ENCODE data around the gene FAM181A. TPM values are rescaled to one million over a fixed set of nuclear protein-coding genes. Genes with fewer than 3 reads are reported as not detected.

The FAM181A gene
- total and polyA plus RNA-seq, 4 donors: not detected

DNA sequence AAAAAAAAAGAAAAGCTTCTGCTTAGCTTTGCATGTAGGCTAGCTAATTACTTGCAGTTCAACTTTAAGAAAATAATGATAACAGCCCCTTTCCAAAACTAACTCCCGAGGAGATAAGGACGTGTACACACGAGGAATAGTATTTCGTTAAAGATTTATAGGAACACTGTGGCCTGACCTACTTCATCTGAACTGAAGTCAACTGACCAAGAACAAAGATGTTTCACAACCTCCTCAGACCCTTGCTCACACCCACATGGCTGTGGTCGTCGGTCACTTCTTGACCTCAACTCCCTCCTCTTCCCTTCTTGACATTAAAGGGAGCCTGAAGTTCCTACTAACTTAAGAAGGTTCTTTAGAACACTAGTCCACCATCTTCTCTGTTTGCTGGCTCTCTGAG is 25.3 kb upstream of the FAM181A start:
- WGBS, 2 donors: 15 to 17% methylated on average over 6 of the region's 6 CpGs
- no peaks in the 10 kb centered on the region for H3K36me3 ChIP-seq (ENCODE audit: control insufficient read depth in 1 of 2, insufficient read depth in 2 of 2, low read length in 1 of 2)
- no peak for DNase-seq
- no peak for ATAC-seq (ENCODE audit: low FRiP score)
- intact Hi-C loops (cut with DNase I): no loop called here
- H3K27me3 ChIP-seq (ENCODE audit: control insufficient read depth in 1 of 2, insufficient read depth in 2 of 2, low read length in 1 of 2): no peaks in the 10 kb centered on the region
- H3K27ac ChIP-seq (ENCODE audit: low read depth in 1 of 2, low read length in 2 of 2): no peak overlapping the region
- H3K4me3 ChIP-seq (ENCODE audit: low read length in 2 of 2): no peak overlapping the region
- no peaks in the 10 kb centered on the region for H3K9me3 ChIP-seq (ENCODE audit: control insufficient read depth, low read length)
- H3K4me1 ChIP-seq (ENCODE audit: control insufficient read depth in 1 of 2, insufficient read depth in 2 of 2, low read length in 2 of 2): no peaks in the 10 kb centered on the region

GRCh38 chr14:93902619-93903307 is 24.4 kb upstream of the FAM181A start:
- Histone ChIP-seq H3K4me3 (ENCODE audit: low read length in 2 of 2) (no peak overlapping the region), H3K27me3 (ENCODE audit: control insufficient read depth in 1 of 2, insufficient read depth in 2 of 2, low read length in 1 of 2) (no peaks in the 10 kb centered on the region), H3K36me3 (ENCODE audit: control insufficient read depth in 1 of 2, insufficient read depth in 2 of 2, low read length in 1 of 2) (no peaks in the 10 kb centered on the region), H3K9me3 (ENCODE audit: control insufficient read depth, low read length) (no peaks in the 10 kb centered on the region), H3K27ac (ENCODE audit: low read depth in 1 of 2, low read length in 2 of 2) (no peak overlapping the region), H3K4me1 (ENCODE audit: control insufficient read depth in 1 of 2, insufficient read depth in 2 of 2, low read length in 2 of 2) (no peaks in the 10 kb centered on the region)
- 61 to 74% methylated on average over 13 of the region's 13 CpGs for WGBS, 2 donors
- DNase-seq (no peak), ATAC-seq (ENCODE audit: low FRiP score) (no peak)
- intact Hi-C loops (cut with DNase I): no loop called here

DNA sequence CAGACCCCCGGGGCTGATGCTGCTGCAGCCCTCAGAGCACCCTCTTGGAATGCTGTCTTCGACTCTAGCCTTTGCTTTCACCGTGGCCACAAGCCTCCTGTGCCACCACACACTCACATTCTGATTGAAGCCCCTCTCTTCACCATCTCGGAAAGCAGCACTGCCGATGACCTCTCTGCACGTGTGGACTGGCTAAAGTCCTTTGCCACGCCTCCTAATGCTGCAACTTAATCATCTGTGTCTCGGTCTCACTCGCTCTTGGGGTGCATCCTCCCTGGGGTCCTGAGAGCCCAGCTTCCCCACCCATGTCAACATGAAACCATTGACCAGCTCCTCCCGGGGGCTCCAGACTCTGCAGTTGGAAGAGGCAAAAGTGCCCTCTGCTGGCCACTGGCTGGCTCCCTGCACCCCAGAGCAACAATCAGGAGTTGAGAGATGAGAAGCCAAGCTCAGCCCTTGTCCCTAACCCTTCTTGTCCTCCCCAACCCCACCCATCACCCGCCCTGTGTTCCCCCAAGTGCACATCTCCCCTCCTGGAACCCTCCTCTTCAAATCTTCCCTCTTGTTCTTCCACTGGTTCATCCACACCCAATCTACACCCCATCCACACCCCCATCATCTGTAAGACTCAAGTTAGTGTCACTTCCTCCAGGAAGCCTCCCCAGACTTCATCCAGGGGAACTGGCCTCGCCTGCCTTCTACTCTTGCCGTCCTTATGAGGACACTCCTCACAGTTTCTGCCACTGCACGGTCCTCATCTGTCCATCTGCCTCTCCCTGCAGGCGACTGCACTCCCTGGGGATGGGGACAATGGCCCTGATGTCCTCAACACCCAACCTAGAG is 23.6 kb upstream of the FAM181A start:
- Histone ChIP-seq H3K27me3 (ENCODE audit: control insufficient read depth in 1 of 2, insufficient read depth in 2 of 2, low read length in 1 of 2) (no peaks in the 10 kb centered on the region), H3K36me3 (ENCODE audit: control insufficient read depth in 1 of 2, insufficient read depth in 2 of 2, low read length in 1 of 2) (no peaks in the 10 kb centered on the region), H3K4me1 (ENCODE audit: control insufficient read depth in 1 of 2, insufficient read depth in 2 of 2, low read length in 2 of 2) (no peaks in the 10 kb centered on the region), H3K27ac (ENCODE audit: low read depth in 1 of 2, low read length in 2 of 2) (no peak overlapping the region), H3K9me3 (ENCODE audit: control insufficient read depth, low read length) (no peaks in the 10 kb centered on the region), H3K4me3 (ENCODE audit: low read length in 2 of 2) (no peak overlapping the region)
- DNase-seq (no peak), ATAC-seq (ENCODE audit: low FRiP score) (no peak)
- intact Hi-C loops (cut with DNase I): no loop called here
- 36 to 49% methylated on average over 13 to 15 of the region's 15 CpGs for WGBS, 2 donors

DNA sequence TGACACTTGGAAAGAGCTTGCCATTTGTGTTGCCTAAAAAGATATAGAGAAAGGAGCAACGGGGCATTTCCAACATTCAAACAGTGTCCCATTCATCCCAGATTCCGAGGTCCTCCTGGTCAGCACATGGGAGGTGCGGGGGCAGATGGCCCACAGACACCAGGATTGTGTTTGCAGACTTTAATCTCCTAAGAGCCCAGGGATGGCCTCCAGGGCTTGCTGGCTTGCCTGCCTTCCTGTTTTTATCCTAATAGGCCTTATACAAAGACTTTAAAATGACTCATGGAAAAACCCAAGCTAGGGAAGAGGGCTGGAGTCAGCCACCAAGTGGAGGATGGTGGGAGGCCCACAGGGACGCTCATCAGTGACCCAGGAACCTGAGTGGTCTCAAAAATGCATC is 21.5 kb upstream of the FAM181A start:
- intact Hi-C loops (cut with DNase I): loop anchor here (5.0 kb wide), 2 partner anchors 248 to 253 kb away; no protein-coding TSS in a partner anchor
- H3K4me3 ChIP-seq (ENCODE audit: low read length in 2 of 2): no peak overlapping the region
- H3K4me1 ChIP-seq (ENCODE audit: control insufficient read depth in 1 of 2, insufficient read depth in 2 of 2, low read length in 2 of 2): no peaks in the 10 kb centered on the region
- no peak for ATAC-seq (ENCODE audit: low FRiP score)
- no peak overlapping the region for H3K27ac ChIP-seq (ENCODE audit: low read depth in 1 of 2, low read length in 2 of 2)
- DNase-seq: no peak
- no peaks in the 10 kb centered on the region for H3K9me3 ChIP-seq (ENCODE audit: control insufficient read depth, low read length)
- WGBS, 2 donors: 82 to 86% methylated on average over 4 of the region's 4 CpGs
- H3K27me3 ChIP-seq (ENCODE audit: control insufficient read depth in 1 of 2, insufficient read depth in 2 of 2, low read length in 1 of 2): no peaks in the 10 kb centered on the region
- H3K36me3 ChIP-seq (ENCODE audit: control insufficient read depth in 1 of 2, insufficient read depth in 2 of 2, low read length in 1 of 2): no peaks in the 10 kb centered on the region

- 54 to 55% methylated on average over 15 of the region's 15 CpGs for WGBS, 2 donors
- ATAC-seq (ENCODE audit: low FRiP score): no peak
These were observed 20.5 kb upstream of the FAM181A start for GRCh38 chr14:93906341-93907329.

DNA sequence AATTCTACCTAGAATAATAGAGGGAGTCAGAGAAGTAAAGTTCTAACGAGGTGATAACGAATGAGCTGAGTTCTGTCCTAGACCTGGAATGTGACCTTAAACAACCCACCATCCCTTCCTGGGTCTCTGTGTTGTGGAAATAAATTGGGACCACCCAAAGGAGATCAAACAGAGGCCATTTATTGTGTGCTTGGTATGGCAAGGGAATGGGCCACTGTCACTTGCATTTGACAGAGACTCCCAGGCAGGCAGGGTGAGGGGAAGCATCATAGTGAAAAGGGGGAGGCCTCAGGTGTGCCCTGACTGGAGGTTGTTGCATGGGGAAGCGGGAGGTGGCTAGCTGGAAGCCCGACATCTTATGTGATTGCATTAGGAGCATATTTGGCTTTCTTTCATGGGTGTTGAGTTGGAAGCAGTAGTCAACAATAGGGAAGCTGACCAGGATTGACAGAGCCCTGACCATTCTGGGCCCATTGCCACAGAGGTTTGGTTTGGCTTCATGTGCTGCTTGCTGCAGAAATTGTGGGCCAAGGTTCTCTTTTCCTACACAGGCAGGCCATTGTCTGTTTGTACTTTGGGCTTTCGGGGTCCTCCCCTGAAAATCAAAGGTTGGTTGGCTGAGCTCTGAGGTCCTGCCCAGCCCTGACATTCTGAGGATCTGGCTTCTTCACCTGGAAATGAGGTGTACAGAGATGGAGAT is 17.6 kb upstream of the FAM181A start:
- no peak for ATAC-seq (ENCODE audit: low FRiP score)
- intact Hi-C loops (cut with DNase I): loop anchor here (5.0 kb wide), 2 partner anchors 252 to 257 kb away; no protein-coding TSS in a partner anchor
- Histone ChIP-seq H3K9me3 (ENCODE audit: control insufficient read depth, low read length) (no peaks in the 10 kb centered on the region), H3K36me3 (ENCODE audit: control insufficient read depth in 1 of 2, insufficient read depth in 2 of 2, low read length in 1 of 2) (no peaks in the 10 kb centered on the region), H3K27me3 (ENCODE audit: control insufficient read depth in 1 of 2, insufficient read depth in 2 of 2, low read length in 1 of 2) (no peaks in the 10 kb centered on the region), H3K4me3 (ENCODE audit: low read length in 2 of 2) (no peak overlapping the region), H3K4me1 (ENCODE audit: control insufficient read depth in 1 of 2, insufficient read depth in 2 of 2, low read length in 2 of 2) (no peaks in the 10 kb centered on the region), H3K27ac (ENCODE audit: low read depth in 1 of 2, low read length in 2 of 2) (no peak overlapping the region)
- peak in 1 of 2 donors; percentile 24 for DNase-seq
- 66% methylated on average over 5 of the region's 5 CpGs for whole genome bisulfite sequencing, 2 donors

More at GRCh38 chr14:93906341-93907329, 20.5 kb upstream of the FAM181A start:
- peak; percentile 67 to 84 for DNase-seq
- intact Hi-C loops (cut with DNase I): loop anchor here (5.0 kb wide), 2 partner anchors 249 to 254 kb away; no protein-coding TSS in a partner anchor
- no peak overlapping the region for H3K4me3 ChIP-seq (ENCODE audit: low read length in 2 of 2)
- H3K4me1 ChIP-seq (ENCODE audit: control insufficient read depth in 1 of 2, insufficient read depth in 2 of 2, low read length in 2 of 2): no peaks in the 10 kb centered on the region
- no peaks in the 10 kb centered on the region for H3K9me3 ChIP-seq (ENCODE audit: control insufficient read depth, low read length)
- H3K27ac ChIP-seq (ENCODE audit: low read depth in 1 of 2, low read length in 2 of 2): no peak overlapping the region
- no peaks in the 10 kb centered on the region for H3K27me3 ChIP-seq (ENCODE audit: control insufficient read depth in 1 of 2, insufficient read depth in 2 of 2, low read length in 1 of 2)
- H3K36me3 ChIP-seq (ENCODE audit: control insufficient read depth in 1 of 2, insufficient read depth in 2 of 2, low read length in 1 of 2): no peaks in the 10 kb centered on the region

DNA sequence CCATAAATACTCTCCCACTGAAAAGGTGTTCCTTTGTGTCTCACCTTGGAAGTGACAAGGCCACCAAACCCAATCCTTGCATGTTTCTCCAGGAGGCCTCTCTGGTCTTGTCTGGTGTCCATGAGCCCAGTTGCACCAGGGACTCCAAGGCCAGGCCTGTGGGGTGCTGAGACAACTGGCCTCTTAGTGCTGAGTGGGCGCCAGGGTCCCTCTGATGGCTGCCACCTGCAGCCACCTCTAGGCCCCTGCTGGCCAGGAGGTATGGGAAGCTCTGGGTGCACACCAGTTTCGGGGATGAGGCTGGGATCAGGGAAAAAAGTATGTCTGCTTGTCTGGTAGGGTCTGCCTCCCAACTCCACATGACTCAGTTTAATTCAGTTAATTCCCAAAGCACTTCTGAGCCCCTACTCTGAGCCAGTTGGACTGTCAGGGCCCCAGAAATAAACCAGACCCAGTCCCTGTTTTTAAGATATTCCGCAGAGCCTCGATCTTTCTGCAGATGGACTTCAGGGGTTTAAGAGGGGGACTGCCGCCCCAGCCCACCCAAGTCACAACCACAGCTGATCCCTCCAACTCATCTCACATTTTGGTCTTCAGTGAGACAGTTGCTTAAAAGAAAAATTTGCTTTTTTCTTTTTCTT is 15.0 kb upstream of the FAM181A start:
- DNase-seq (peak in 1 of 2 donors; percentile 34), ATAC-seq (ENCODE audit: low FRiP score) (no peak)
- intact Hi-C loops (cut with DNase I): no loop called here
- H3K36me3 ChIP-seq (ENCODE audit: control insufficient read depth in 1 of 2, insufficient read depth in 2 of 2, low read length in 1 of 2): no peaks in the 10 kb centered on the region
- no peak overlapping the region for H3K27ac ChIP-seq (ENCODE audit: low read depth in 1 of 2, low read length in 2 of 2)
- WGBS, 2 donors: 85 to 90% methylated on average over 5 of the region's 5 CpGs
- H3K27me3 ChIP-seq (ENCODE audit: control insufficient read depth in 1 of 2, insufficient read depth in 2 of 2, low read length in 1 of 2): no peaks in the 10 kb centered on the region
- no peak overlapping the region for H3K4me3 ChIP-seq (ENCODE audit: low read length in 2 of 2)
- no peaks in the 10 kb centered on the region for H3K9me3 ChIP-seq (ENCODE audit: control insufficient read depth, low read length)
- no peaks in the 10 kb centered on the region for H3K4me1 ChIP-seq (ENCODE audit: control insufficient read depth in 1 of 2, insufficient read depth in 2 of 2, low read length in 2 of 2)

Measured in aorta (tissue), 5 donors.